Natural killer cell (primary cell): ENCODE measurements around the gene HEXD. TPM values are rescaled to one million over a fixed set of nuclear protein-coding genes. Genes with fewer than 3 reads are reported as not detected.

Experiments
- ATAC-seq, 3 donors: fragments of 150-1000 bp in 2 of 3; fragments of 200-7000 bp in 1 of 3; cut with Tn5 transposase; 1 replicate in 1 of 3; 2 replicates in 2 of 3; pipeline ENCODE4 v1.10.0; 2021; ENCODE audit warnings: mild to moderate bottlenecking in 2 of 3, moderate library complexity in 2 of 3
- DNase-seq, 2 donors: peaks; one replicate each; pipeline versions ENCODE4 v3.0.0 to v3.0.0-alpha.2; 2013 to 2021; ENCODE audit warnings: mixed read lengths in 1 of 2
- H3K27ac ChIP-seq: one replicate; pipeline ENCODE4 v1.5.1; 2013; ENCODE audit warnings: mild to moderate bottlenecking, low read length
- H3K27me3 ChIP-seq: one replicate; pipeline ENCODE4 v1.6.1; 2013; ENCODE audit warnings: low read length; ENCODE audit not compliant: control insufficient read depth, insufficient read depth
- H3K36me3 ChIP-seq: one replicate; pipeline ENCODE4 v1.6.1; 2013; ENCODE audit warnings: low read length; ENCODE audit not compliant: control insufficient read depth, insufficient read depth
- H3K4me1 ChIP-seq: one replicate; pipeline ENCODE4 v1.6.1; 2013; ENCODE audit warnings: low read length; ENCODE audit not compliant: control insufficient read depth, insufficient read depth
- H3K4me3 ChIP-seq: one replicate; pipeline ENCODE4 v1.5.1; 2013; ENCODE audit warnings: low read length
- H3K9me3 ChIP-seq: one replicate; pipeline ENCODE4 v1.6.1; 2013; ENCODE audit warnings: low read length; ENCODE audit not compliant: control insufficient read depth, insufficient read depth
- H3K27ac Mint-ChIP-seq, 2 donors: one replicate each; pipeline ENCODE4 v1.8.0; 2022; ENCODE audit warnings: mild to moderate bottlenecking in 2 of 2, mixed read lengths in 2 of 2, moderate library complexity in 1 of 2
- H3K27me3 Mint-ChIP-seq, 2 donors: one replicate each; pipeline ENCODE4 v1.8.0; 2022; ENCODE audit warnings: low read depth in 2 of 2, mixed read lengths in 2 of 2
- H3K36me3 Mint-ChIP-seq: one replicate; pipeline ENCODE4 v1.8.0; 2022; ENCODE audit warnings: mixed read lengths
- H3K4me1 Mint-ChIP-seq, 2 donors: one replicate each; pipeline ENCODE4 v1.8.0; 2022; ENCODE audit warnings: mixed read lengths in 2 of 2
- H3K4me3 Mint-ChIP-seq: one replicate; pipeline ENCODE4 v1.8.0; 2022; ENCODE audit warnings: mild to moderate bottlenecking, moderate library complexity, mixed read lengths
- H3K9me3 Mint-ChIP-seq, 2 donors: one replicate each; pipeline ENCODE4 v1.8.0; 2022; ENCODE audit warnings: mixed read lengths in 2 of 2
- CTCF ChIP-seq: fragments of 200-600 bp; IDR thresholded peaks from one replicate; pipeline ENCODE4 v1.8.0; 2022; ENCODE audit warnings: antibody characterized with exemption
- WGBS: methylation state at CpG from one replicate; pipeline ENCODE4 v1.1.7; 2013; ENCODE audit warnings: missing lambda C conversion rate; ENCODE audit not compliant: insufficient coverage; 5-methylcytosine and 5-hydroxymethylcytosine counted together
- intact Hi-C: fragments of 100-400 bp; cut with micrococcal nuclease; formaldehyde crosslinking; loops from one replicate; pipeline ENCODE4 v1.14.2; 2022
- total RNA-seq, 4 donors: library from RNA; stranded (reverse); fragments of 120-200 nt in 1 of 4; gene quantifications; one replicate each; pipeline versions ENCODE4 v1.2.3 to v1.2.4, GENCODE V29; 2013 to 2022

The HEXD gene
- total RNA-seq, 3 donors from 2014 or later (not counting 1 experiment from before 2014, with no cell fraction given) = 35.7 to 57.4 (median 51.5) TPM

GRCh38 chr17:82464567-82464929 is 46.4 kb downstream of the HEXD start:
- Mint-ChIP-seq H3K4me3 (no peak overlapping the region), H3K9me3 (no peaks in the 10 kb centered on the region), H3K36me3 (peaks cover 17% of the 10 kb centered on the region), H3K4me1 (peaks cover 23 to 37% of the 10 kb centered on the region in 2 donors), H3K27ac (peak overlapping the region; percentile 3 to 67), H3K27me3 (no peaks in the 10 kb centered on the region)
- H3K9me3 ChIP-seq = no peaks in the 10 kb centered on the region
- 96% methylated on average over 11 of the region's 11 CpGs for WGBS
- H3K4me3 ChIP-seq = no peak overlapping the region
- H3K27me3 ChIP-seq = no peaks in the 10 kb centered on the region
- H3K4me1 ChIP-seq = peaks cover 4% of the 10 kb centered on the region
- intact Hi-C loops = no loop called here
- no peak for TF ChIP-seq CTCF
- ATAC-seq (no peak), DNase-seq (no peak)
- no peak overlapping the region for H3K27ac ChIP-seq
- peaks cover 73% of the 10 kb centered on the region for H3K36me3 ChIP-seq

- H3K27me3 ChIP-seq = no peaks in the 10 kb centered on the region
- H3K9me3 Mint-ChIP-seq = no peaks in the 10 kb centered on the region
- H3K27ac ChIP-seq = no peak overlapping the region
- DNase-seq (no peak), ATAC-seq (peak in 2 of 3 donors; percentile 14 to 34)
- 90% methylated on average over 7 of the region's 7 CpGs for WGBS
- H3K36me3 Mint-ChIP-seq = peaks cover 17% of the 10 kb centered on the region
- no peak overlapping the region for H3K4me3 Mint-ChIP-seq
- TF ChIP-seq CTCF = no peak
- H3K4me1 Mint-ChIP-seq = peaks cover 21 to 37% of the 10 kb centered on the region in 2 donors
- H3K27me3 Mint-ChIP-seq = no peaks in the 10 kb centered on the region
- H3K27ac Mint-ChIP-seq = peak overlapping the region; percentile 3 to 67
- intact Hi-C loops = no loop called here
- H3K4me1 ChIP-seq = no peaks in the 10 kb centered on the region
- peaks cover 75% of the 10 kb centered on the region for H3K36me3 ChIP-seq
- no peaks in the 10 kb centered on the region for H3K9me3 ChIP-seq
- no peak overlapping the region for H3K4me3 ChIP-seq
These were observed 47.0 kb downstream of the HEXD start for GRCh38 chr17:82465023-82465603.

GRCh38 chr17:82468692-82469091 is 50.5 kb downstream of the HEXD start:
- H3K27ac Mint-ChIP-seq = peak overlapping the region in 1 of 2 donors; percentile 24
- 97% methylated on average over 7 of the region's 7 CpGs for WGBS
- TF ChIP-seq CTCF = no peak
- intact Hi-C loops = no loop called here
- Histone ChIP-seq H3K9me3 (no peaks in the 10 kb centered on the region), H3K4me1 (no peaks in the 10 kb centered on the region), H3K4me3 (no peak overlapping the region), H3K27ac (no peak overlapping the region), H3K36me3 (peaks cover 62% of the 10 kb centered on the region), H3K27me3 (no peaks in the 10 kb centered on the region)
- H3K4me1 Mint-ChIP-seq = peaks cover 9 to 15% of the 10 kb centered on the region in 2 donors
- no peaks in the 10 kb centered on the region for H3K27me3 Mint-ChIP-seq
- H3K36me3 Mint-ChIP-seq = peaks cover 17% of the 10 kb centered on the region
- ATAC-seq (no peak), DNase-seq (no peak)
- no peak overlapping the region for H3K4me3 Mint-ChIP-seq
- H3K9me3 Mint-ChIP-seq = no peaks in the 10 kb centered on the region

- TF ChIP-seq CTCF = no peak
- no peaks in the 10 kb centered on the region for H3K9me3 Mint-ChIP-seq
- H3K4me3 Mint-ChIP-seq = no peak overlapping the region
- no peak for ATAC-seq
- H3K36me3 ChIP-seq = peaks cover 60% of the 10 kb centered on the region
- H3K4me3 ChIP-seq = no peak overlapping the region
- no peak overlapping the region for H3K27ac ChIP-seq
- no peak for DNase-seq
- H3K4me1 Mint-ChIP-seq = peaks cover 9% of the 10 kb centered on the region in 2 donors
- no peaks in the 10 kb centered on the region for H3K27me3 Mint-ChIP-seq
- H3K4me1 ChIP-seq = no peaks in the 10 kb centered on the region
- peaks cover 7% of the 10 kb centered on the region for H3K36me3 Mint-ChIP-seq
- peak overlapping the region in 1 of 2 donors; percentile 19 for H3K27ac Mint-ChIP-seq
- 96% methylated on average over 5 of the region's 7 CpGs for WGBS
- intact Hi-C loops = no loop called here
- H3K27me3 ChIP-seq = no peaks in the 10 kb centered on the region
- no peaks in the 10 kb centered on the region for H3K9me3 ChIP-seq
These were observed 51.9 kb downstream of the HEXD start for GRCh38 chr17:82470065-82470464.
